Nephron (organoid): Measurements from ENCODE around the gene NARS2.

Experiments
- H3K27ac Mint-ChIP-seq, 3 experiments: 2 replicates each; pipeline ENCODE4 v1.8.0; 2020; ENCODE audit warnings: mixed read lengths in 3 of 3, mild to moderate bottlenecking in 2 of 3, moderate library complexity in 1 of 3
- H3K27me3 Mint-ChIP-seq: 2 replicates; pipeline ENCODE4 v1.8.0; 2021; ENCODE audit warnings: low read depth, mild to moderate bottlenecking, moderate library complexity, mixed read lengths
- H3K36me3 Mint-ChIP-seq: 2 replicates; pipeline ENCODE4 v1.8.0; 2020; ENCODE audit warnings: low read depth, mixed read lengths
- H3K4me1 Mint-ChIP-seq: 2 replicates; pipeline ENCODE4 v1.8.0; 2020; ENCODE audit warnings: mixed read lengths
- H3K4me3 Mint-ChIP-seq, 3 experiments: 2 replicates each; pipeline ENCODE4 v1.8.0; 2020; ENCODE audit warnings: mild to moderate bottlenecking in 3 of 3, mixed read lengths in 3 of 3, moderate library complexity in 2 of 3
- H3K9me3 Mint-ChIP-seq: 2 replicates; pipeline ENCODE4 v1.8.0; 2020; ENCODE audit warnings: mixed read lengths
- TF ChIP-seq, protein P1 (sequence below), 3 experiments: fragments of 200-600 bp; sonication (generic); IDR thresholded peaks; one replicate each; pipeline ENCODE4 v1.5.0; 2021; ENCODE audit warnings: antibody characterized with exemption in 3 of 3; ENCODE audit not compliant: unreplicated experiment in 3 of 3

NARS2 gene

DNA sequence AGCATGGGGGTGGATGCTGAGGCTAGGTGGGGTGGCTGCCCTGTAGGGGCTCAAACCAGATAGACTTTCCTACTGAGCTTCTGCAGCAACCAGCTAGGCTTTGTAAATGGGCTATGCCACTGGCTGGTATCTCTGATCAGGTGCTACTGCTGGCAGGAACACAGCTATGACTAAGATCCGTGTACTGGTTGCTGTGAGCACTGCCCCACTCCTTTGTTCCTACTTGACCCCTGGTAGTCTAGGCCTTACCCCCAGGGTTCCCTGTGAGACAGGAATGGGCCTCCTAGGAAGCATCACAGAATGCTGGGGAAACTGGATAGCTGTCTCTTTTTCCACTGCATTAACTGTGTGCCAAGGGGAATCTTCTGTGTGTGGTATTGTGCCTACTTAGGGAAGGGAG lies 98.6 kb downstream of the NARS2 start:
- Mint-ChIP-seq H3K27ac (no peak overlapping the region), H3K4me3 (no peak overlapping the region), H3K27me3 (no peaks in the 10 kb centered on the region), H3K36me3 (peaks cover 46% of the 10 kb centered on the region), H3K9me3 (no peaks in the 10 kb centered on the region), H3K4me1 (no peaks in the 10 kb centered on the region)
- TF ChIP-seq, protein P1, sequence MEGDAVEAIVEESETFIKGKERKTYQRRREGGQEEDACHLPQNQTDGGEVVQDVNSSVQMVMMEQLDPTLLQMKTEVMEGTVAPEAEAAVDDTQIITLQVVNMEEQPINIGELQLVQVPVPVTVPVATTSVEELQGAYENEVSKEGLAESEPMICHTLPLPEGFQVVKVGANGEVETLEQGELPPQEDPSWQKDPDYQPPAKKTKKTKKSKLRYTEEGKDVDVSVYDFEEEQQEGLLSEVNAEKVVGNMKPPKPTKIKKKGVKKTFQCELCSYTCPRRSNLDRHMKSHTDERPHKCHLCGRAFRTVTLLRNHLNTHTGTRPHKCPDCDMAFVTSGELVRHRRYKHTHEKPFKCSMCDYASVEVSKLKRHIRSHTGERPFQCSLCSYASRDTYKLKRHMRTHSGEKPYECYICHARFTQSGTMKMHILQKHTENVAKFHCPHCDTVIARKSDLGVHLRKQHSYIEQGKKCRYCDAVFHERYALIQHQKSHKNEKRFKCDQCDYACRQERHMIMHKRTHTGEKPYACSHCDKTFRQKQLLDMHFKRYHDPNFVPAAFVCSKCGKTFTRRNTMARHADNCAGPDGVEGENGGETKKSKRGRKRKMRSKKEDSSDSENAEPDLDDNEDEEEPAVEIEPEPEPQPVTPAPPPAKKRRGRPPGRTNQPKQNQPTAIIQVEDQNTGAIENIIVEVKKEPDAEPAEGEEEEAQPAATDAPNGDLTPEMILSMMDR (IDR thresholded peaks at IDR 0.05; ENCODE audit: unreplicated experiment in 3 of 3): no peak

DNA sequence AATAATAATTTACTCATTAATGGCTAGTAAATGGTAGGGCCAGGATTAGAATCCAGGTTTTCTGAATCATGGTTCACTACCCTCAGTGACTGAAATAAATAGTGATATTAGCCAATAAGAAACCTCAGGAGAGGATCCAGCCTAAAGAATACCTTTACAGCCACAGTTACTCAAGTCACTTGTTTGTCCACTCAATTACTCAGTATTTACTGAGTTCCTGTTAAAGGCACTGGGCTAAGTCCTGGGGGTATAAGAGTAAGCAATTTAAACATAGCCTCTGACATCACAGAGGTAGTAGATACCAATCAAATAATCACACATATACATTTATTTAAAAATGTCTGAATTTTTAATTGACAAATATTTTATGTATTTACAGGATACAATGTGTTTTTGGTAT lies 100.2 kb downstream of the NARS2 start:
- H3K27me3 Mint-ChIP-seq: no peaks in the 10 kb centered on the region
- no peak overlapping the region for H3K4me3 Mint-ChIP-seq
- peaks cover 44% of the 10 kb centered on the region for H3K36me3 Mint-ChIP-seq
- TF ChIP-seq, protein P1 (IDR thresholded peaks at IDR 0.05; ENCODE audit: unreplicated experiment in 3 of 3): no peak
- no peak overlapping the region for H3K27ac Mint-ChIP-seq
- no peaks in the 10 kb centered on the region for H3K4me1 Mint-ChIP-seq
- H3K9me3 Mint-ChIP-seq: no peaks in the 10 kb centered on the region

DNA sequence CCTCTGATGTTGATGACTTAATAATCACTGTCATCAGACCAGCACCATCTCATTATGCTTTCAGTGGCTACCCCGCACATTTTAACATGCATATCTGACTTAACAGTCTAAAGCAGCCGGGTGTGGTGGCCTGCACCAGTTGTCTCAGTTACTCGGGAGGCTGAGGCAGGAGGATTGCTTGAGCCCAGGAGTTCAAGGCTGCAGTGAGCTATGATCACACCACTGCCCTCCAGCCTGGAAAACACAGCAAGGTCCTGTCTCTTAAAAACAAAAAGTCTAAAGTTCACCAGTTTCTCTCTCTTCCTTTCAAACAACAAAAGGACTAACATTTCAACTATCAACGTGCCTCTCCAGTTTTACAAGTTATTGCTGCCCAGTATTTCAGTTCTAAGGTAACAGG lies 101.8 kb downstream of the NARS2 start:
- Mint-ChIP-seq H3K27me3 (no peaks in the 10 kb centered on the region), H3K4me3 (no peak overlapping the region)

DNA sequence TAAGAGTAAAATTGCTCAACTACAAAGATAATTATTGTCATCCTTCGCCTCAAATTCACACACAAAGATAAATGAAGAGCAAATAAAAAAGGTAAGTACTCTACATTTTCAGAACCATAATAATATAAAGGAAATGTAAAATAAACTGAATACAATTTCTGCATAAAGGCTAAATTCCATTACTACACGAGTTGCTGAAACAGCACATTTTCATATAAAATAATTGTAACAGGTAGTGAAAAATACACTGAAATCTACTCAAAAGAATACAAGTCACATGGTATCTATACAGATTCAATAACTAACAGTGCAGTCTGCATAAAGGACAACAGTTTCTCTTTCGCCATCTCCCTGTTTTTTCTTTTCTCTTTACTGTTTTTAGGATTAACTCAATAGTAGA lies 102.3 kb downstream of the NARS2 start:
- H3K4me1 Mint-ChIP-seq: no peaks in the 10 kb centered on the region
- no peak overlapping the region for H3K27ac Mint-ChIP-seq
- H3K36me3 Mint-ChIP-seq: peaks cover 37% of the 10 kb centered on the region
- H3K4me3 Mint-ChIP-seq: no peak overlapping the region
- TF ChIP-seq, protein P1 (IDR thresholded peaks at IDR 0.05; ENCODE audit: unreplicated experiment in 3 of 3): no peak
- H3K27me3 Mint-ChIP-seq: no peaks in the 10 kb centered on the region
- H3K9me3 Mint-ChIP-seq: no peaks in the 10 kb centered on the region

More for the DNA sequence above, 101.8 kb downstream of the NARS2 start:
- TF ChIP-seq, protein P1 (IDR thresholded peaks at IDR 0.05; ENCODE audit: unreplicated experiment in 3 of 3): no peak
- Mint-ChIP-seq H3K36me3 (peaks cover 38% of the 10 kb centered on the region), H3K9me3 (no peaks in the 10 kb centered on the region), H3K4me1 (no peaks in the 10 kb centered on the region), H3K27ac (no peak overlapping the region)

DNA sequence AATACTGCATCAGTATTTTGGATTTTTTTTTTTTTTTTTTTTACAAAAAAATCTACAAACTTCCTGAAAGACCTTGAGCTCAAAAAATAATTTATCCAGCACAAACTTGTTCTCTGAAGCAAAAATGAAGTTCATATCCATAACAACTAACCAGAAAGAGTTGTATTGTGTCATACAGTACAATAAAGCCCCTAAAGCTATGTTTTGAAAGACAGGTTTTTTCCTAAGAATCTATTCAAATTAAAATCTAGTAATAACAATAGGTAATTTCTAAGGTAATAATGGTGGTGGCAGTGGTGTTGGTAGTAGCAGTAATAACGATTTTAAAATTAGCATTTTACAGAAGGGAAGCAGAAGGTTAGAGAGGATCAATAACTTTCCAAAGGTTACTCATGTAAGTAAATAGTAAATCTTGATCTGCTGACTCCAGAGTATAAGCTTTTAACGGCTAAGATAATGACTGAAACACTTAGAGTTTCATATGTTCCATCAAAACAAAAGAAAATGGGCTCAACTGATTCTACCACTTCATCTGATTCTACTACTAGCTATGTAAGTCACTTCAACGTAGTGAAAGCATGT lies 103.7 kb downstream of the NARS2 start:
- no peak overlapping the region for H3K4me3 Mint-ChIP-seq
- no peaks in the 10 kb centered on the region for H3K27me3 Mint-ChIP-seq
- H3K9me3 Mint-ChIP-seq: no peaks in the 10 kb centered on the region

DNA sequence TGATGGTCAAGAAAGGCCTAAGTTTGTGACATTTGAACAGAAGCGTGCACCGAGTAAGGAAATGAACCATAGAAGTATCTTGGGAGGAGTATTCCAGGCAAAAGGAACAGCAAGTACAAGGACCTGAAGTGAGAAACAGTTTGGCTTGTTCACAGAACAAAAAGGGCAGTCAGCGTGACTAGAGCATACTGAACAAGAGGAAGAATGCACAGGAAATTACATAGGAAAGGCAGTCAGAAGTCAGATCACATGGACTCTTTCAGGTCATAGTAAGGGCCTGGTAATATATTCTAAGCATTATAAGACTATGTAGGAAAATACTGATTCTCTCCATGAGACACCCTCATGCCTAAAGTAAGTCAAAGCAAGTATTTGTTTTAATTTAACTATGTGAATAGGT lies 104.8 kb downstream of the NARS2 start:
- Mint-ChIP-seq H3K27ac (no peak overlapping the region), H3K36me3 (peaks cover 34% of the 10 kb centered on the region), H3K4me3 (no peak overlapping the region), H3K4me1 (no peaks in the 10 kb centered on the region), H3K9me3 (no peaks in the 10 kb centered on the region), H3K27me3 (no peaks in the 10 kb centered on the region)
- TF ChIP-seq, protein P1 (IDR thresholded peaks at IDR 0.05; ENCODE audit: unreplicated experiment in 3 of 3): no peak

More for the DNA sequence above, 103.7 kb downstream of the NARS2 start:
- Mint-ChIP-seq H3K36me3 (peaks cover 30% of the 10 kb centered on the region), H3K4me1 (no peaks in the 10 kb centered on the region), H3K27ac (no peak overlapping the region)
- TF ChIP-seq, protein P1 (IDR thresholded peaks at IDR 0.05; ENCODE audit: unreplicated experiment in 3 of 3): no peak
